GM19240 (cell line): ENCODE results near the gene NSRP1.
"Not testable (repeated sequence)": the region's sequence is repeated elsewhere in the genome, so short reads cannot be mapped to it uniquely, and the experiment has no call there.

ENCODE experiments used
- DNase-seq: peaks from one replicate; pipeline ENCODE4 v3.0.0; 2011; ENCODE audit warnings: low spot score; ENCODE audit not compliant: insufficient read length

NSRP1 gene

GRCh38 chr17:30222721-30223175 is 106.1 kb downstream of the NSRP1 start:
- DNase-seq, result no peak

- no peak for DNase-seq
Observed at GRCh38 chr17:30224419-30224960, 107.9 kb downstream of the NSRP1 start.

- DNase-seq, result no peak
Observed at GRCh38 chr17:30225112-30225511, 108.5 kb downstream of the NSRP1 start.

- no peak for DNase-seq
Observed at GRCh38 chr17:30225919-30226553, 109.4 kb downstream of the NSRP1 start.

GRCh38 chr17:30226878-30227277 is 110.3 kb downstream of the NSRP1 start:
- no peak for DNase-seq

GRCh38 chr17:30228011-30228410 is 111.4 kb downstream of the NSRP1 start:
- no peak for DNase-seq

GRCh38 chr17:30229012-30229411 is 112.4 kb downstream of the NSRP1 start:
- DNase-seq, result no peak

GRCh38 chr17:30230009-30230408 is 113.4 kb downstream of the NSRP1 start:
- DNase-seq, result not testable (repeated sequence)

- DNase-seq, result no peak
Observed at GRCh38 chr17:30230596-30231125, 114.0 kb downstream of the NSRP1 start.

- no peak for DNase-seq
Observed at GRCh38 chr17:30232015-30232823, 115.6 kb downstream of the NSRP1 start.

- DNase-seq, result no peak
Observed at GRCh38 chr17:30232824-30233427, 116.3 kb downstream of the NSRP1 start.

- no peak for DNase-seq
Observed at GRCh38 chr17:30234296-30234695, 117.7 kb downstream of the NSRP1 start.

GRCh38 chr17:30234964-30235363 is 118.3 kb downstream of the NSRP1 start:
- peak; percentile 34 for DNase-seq

- no peak for DNase-seq
Observed at GRCh38 chr17:30235386-30236296, 119.0 kb downstream of the NSRP1 start, which contains the start of gene SLC6A4. TSS of gene SLC6A4 (minus strand) at chr17:30235697. CDS start at chr17:30221958, 13,739 bp downstream.
